ENCODE measurements around the gene AP5S1. TPM values are rescaled to one million over a fixed set of nuclear protein-coding genes. Genes with fewer than 3 reads are reported as not detected.

The AP5S1 gene
- total RNA-seq, 1 experiment from 2014 or later, result 18.3 TPM

- DNase-seq, result no peak
- POLR2A ChIA-PET (ENCODE audit: unreplicated experiment), result no interaction called here
- Histone ChIP-seq H2AFZ (no peak overlapping the region), H3K79me2 (ENCODE audit: low read depth) (0 out of 2 replicates have a peak, but pooled peaks cover 7% of the 10 kb centered on the region), H3K9me2 (ENCODE audit: insufficient read depth) (no peaks in the 10 kb centered on the region), H3K4me2 (no peak overlapping the region), H3K9me3 (ENCODE audit: insufficient read depth, low read depth) (no peaks in the 10 kb centered on the region), H4K20me1 (ENCODE audit: insufficient read depth) (no peaks in the 10 kb centered on the region), H3K36me3 (ENCODE audit: low read depth) (no peaks in the 10 kb centered on the region), H3K4me3 (no peak overlapping the region), H3F3A (ENCODE audit: insufficient read depth, low read depth) (peaks cover 30% of the 10 kb centered on the region), H3K27me3 (ENCODE audit: insufficient read depth, low read depth) (no peaks in the 10 kb centered on the region), H3K27ac (no peak overlapping the region), H3K4me1 (replicated peaks; ENCODE audit: insufficient read depth) (peaks cover 34% of the 10 kb centered on the region)
- intact Hi-C loops (cut with micrococcal nuclease; ENCODE audit: unreplicated experiment), result no loop called here
- TF ChIP-seq, protein P1, sequence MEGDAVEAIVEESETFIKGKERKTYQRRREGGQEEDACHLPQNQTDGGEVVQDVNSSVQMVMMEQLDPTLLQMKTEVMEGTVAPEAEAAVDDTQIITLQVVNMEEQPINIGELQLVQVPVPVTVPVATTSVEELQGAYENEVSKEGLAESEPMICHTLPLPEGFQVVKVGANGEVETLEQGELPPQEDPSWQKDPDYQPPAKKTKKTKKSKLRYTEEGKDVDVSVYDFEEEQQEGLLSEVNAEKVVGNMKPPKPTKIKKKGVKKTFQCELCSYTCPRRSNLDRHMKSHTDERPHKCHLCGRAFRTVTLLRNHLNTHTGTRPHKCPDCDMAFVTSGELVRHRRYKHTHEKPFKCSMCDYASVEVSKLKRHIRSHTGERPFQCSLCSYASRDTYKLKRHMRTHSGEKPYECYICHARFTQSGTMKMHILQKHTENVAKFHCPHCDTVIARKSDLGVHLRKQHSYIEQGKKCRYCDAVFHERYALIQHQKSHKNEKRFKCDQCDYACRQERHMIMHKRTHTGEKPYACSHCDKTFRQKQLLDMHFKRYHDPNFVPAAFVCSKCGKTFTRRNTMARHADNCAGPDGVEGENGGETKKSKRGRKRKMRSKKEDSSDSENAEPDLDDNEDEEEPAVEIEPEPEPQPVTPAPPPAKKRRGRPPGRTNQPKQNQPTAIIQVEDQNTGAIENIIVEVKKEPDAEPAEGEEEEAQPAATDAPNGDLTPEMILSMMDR (conservative IDR thresholded peaks at IDR 0.05), result no peak
- TF ChIP-seq EZH2 (IDR thresholded peaks at IDR 0.05; ENCODE audit: low read depth), result no peak
- no TSS peak for BruUV-seq (replicated peaks)
- CTCF ChIA-PET, result interaction anchor here (0.6 kb wide), 1 partner anchor 27 kb away, joined by 9 read pairs; no protein-coding TSS in a partner anchor
Observed at GRCh38 chr20:3813848-3814581, 6.3 kb upstream of the AP5S1 start.

GRCh38 chr20:3814928-3815495 lies 5.3 kb upstream of the AP5S1 start:
- Histone ChIP-seq H3K79me2 (ENCODE audit: low read depth) (0 out of 2 replicates have a peak, but pooled peaks cover 5% of the 10 kb centered on the region), H3K36me3 (ENCODE audit: low read depth) (no peaks in the 10 kb centered on the region), H3K4me2 (no peak overlapping the region), H3K4me3 (no peak overlapping the region), H3F3A (ENCODE audit: insufficient read depth, low read depth) (peaks cover 30% of the 10 kb centered on the region), H4K20me1 (ENCODE audit: insufficient read depth) (no peaks in the 10 kb centered on the region), H3K27ac (no peak overlapping the region), H3K9me3 (ENCODE audit: insufficient read depth, low read depth) (no peaks in the 10 kb centered on the region), H3K27me3 (ENCODE audit: insufficient read depth, low read depth) (no peaks in the 10 kb centered on the region), H3K9me2 (ENCODE audit: insufficient read depth) (no peaks in the 10 kb centered on the region), H3K4me1 (replicated peaks; ENCODE audit: insufficient read depth) (peaks cover 32% of the 10 kb centered on the region), H2AFZ (no peak overlapping the region)
- TF ChIP-seq, protein P1 (conservative IDR thresholded peaks at IDR 0.05), result no peak
- no peak for TF ChIP-seq EZH2 (IDR thresholded peaks at IDR 0.05; ENCODE audit: low read depth)
- DNase-seq, result no peak
- intact Hi-C loops (cut with micrococcal nuclease; ENCODE audit: unreplicated experiment), result no loop called here
- CTCF ChIA-PET, result interaction anchor here (0.6 kb wide), 1 partner anchor 28 kb away, joined by 9 read pairs; no protein-coding TSS in a partner anchor
- BruUV-seq (replicated peaks), result no TSS peak
- POLR2A ChIA-PET (ENCODE audit: unreplicated experiment), result interaction anchor here (0.7 kb wide), 1 partner anchor 344 kb away, joined by 3 read pairs; no protein-coding TSS in a partner anchor

DNA sequence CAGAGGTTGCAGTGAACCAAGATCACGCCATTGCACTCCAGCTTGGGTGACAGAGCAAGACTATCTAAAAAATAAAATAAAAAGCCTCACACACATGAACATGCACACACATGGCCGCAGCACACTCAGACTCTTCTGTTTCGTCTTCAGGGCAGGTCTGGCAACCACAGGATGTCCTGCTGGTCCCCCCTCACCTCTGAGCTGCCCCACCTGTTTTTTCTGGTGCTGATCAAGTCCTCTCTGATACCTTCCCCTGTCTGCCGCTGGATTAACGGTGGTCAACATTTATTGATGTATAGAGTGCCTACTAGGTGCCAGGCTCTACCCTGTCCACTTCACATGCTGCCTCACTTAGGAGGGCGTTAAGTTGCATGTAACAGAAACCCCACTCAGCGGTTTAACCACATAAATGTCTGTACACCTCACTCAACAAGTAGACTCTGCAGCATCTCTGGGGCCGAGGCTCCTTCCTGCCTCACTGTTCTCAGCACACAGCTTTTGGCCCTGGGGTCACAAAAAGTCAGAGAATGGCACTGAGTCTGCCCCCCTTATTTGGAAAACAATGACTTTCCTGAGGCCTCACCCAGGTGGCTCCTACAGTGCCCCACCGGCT lies 4.5 kb upstream of the AP5S1 start:
- Histone ChIP-seq H3K27ac (no peak overlapping the region), H3K4me1 (replicated peaks; ENCODE audit: insufficient read depth) (peaks cover 25% of the 10 kb centered on the region), H3K4me2 (no peak overlapping the region), H3K9me3 (ENCODE audit: insufficient read depth, low read depth) (no peaks in the 10 kb centered on the region), H3K27me3 (ENCODE audit: insufficient read depth, low read depth) (no peaks in the 10 kb centered on the region), H3K79me2 (ENCODE audit: low read depth) (peaks cover under 1% of the 10 kb centered on the region; the same call in 1 of the 2 replicates), H3K4me3 (no peak overlapping the region), H2AFZ (no peak overlapping the region), H3F3A (ENCODE audit: insufficient read depth, low read depth) (peaks cover 22% of the 10 kb centered on the region), H3K9me2 (ENCODE audit: insufficient read depth) (no peaks in the 10 kb centered on the region), H4K20me1 (ENCODE audit: insufficient read depth) (no peaks in the 10 kb centered on the region), H3K36me3 (ENCODE audit: low read depth) (no peaks in the 10 kb centered on the region)
- ChIA-PET POLR2A (ENCODE audit: unreplicated experiment) (no interaction called here), CTCF (no interaction called here)
- intact Hi-C loops (cut with micrococcal nuclease; ENCODE audit: unreplicated experiment), result no loop called here
- no TSS peak for BruUV-seq (replicated peaks)
- TF ChIP-seq, protein P1 (conservative IDR thresholded peaks at IDR 0.05), result no peak
- TF ChIP-seq EZH2 (IDR thresholded peaks at IDR 0.05; ENCODE audit: low read depth), result no peak
- no peak for DNase-seq

Data from PC-9 (cell line).